DND-41 (cell line): ENCODE results near the gene RPEL1.

ENCODE experiments used
- CTCF ChIP-seq: IDR thresholded peaks from 2 replicates; pipeline ENCODE4 v1.5.1; 2012; ENCODE audit warnings: borderline replicate concordance, low read length, moderate library complexity, mild to moderate bottlenecking; ENCODE audit not compliant: poor library complexity, severe bottlenecking; ENCODE audit errors: extremely low read depth
- EZH2 ChIP-seq: IDR thresholded peaks from 3 replicates; pipeline ENCODE4 v1.6.1; 2012; ENCODE audit warnings: borderline replicate concordance, low read depth, mild to moderate bottlenecking, moderate library complexity, low read length, inconsistent platforms; ENCODE audit not compliant: severe bottlenecking

- TF ChIP-seq CTCF: no peak
- TF ChIP-seq EZH2: no peak
These were observed 14.6 kb upstream of the RPEL1 start for GRCh38 chr10:103231047-103231551.
